ENCODE measurements around the gene MYL12B.
A peak's percentile ranks its signal among the peaks of the same experiment; 100 is the strongest.

The MYL12B gene

GRCh38 chr18:3236470-3236869 is 25.5 kb upstream of the MYL12B start:
- DNase-seq, result peak; percentile 74

DNA sequence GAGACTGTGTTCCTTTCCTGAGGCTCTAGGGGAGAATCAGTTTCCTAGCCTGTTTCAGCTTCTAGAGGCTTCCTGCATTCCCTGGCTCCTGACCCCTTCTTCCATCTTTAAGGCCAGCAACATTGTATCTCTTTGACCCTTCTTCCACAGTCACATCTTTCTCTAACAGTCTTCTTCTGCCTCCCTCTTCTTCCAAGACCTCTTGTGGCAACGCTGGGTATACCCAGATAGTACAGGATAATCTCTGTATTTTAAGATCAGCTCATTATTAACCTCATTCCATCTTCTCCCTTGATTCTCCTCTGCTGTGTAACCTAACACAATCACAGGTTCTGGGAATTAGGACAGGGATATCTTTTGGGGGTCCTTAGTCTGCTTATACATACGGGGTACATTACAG is 23.2 kb upstream of the MYL12B start:
- DNase-seq, result no peak

GRCh38 chr18:3245185-3245564 is 16.8 kb upstream of the MYL12B start:
- DNase-seq, result no peak

- peak; percentile 96 for DNase-seq
These were observed 15.9 kb upstream of the MYL12B start for GRCh38 chr18:3245853-3246634.

DNA sequence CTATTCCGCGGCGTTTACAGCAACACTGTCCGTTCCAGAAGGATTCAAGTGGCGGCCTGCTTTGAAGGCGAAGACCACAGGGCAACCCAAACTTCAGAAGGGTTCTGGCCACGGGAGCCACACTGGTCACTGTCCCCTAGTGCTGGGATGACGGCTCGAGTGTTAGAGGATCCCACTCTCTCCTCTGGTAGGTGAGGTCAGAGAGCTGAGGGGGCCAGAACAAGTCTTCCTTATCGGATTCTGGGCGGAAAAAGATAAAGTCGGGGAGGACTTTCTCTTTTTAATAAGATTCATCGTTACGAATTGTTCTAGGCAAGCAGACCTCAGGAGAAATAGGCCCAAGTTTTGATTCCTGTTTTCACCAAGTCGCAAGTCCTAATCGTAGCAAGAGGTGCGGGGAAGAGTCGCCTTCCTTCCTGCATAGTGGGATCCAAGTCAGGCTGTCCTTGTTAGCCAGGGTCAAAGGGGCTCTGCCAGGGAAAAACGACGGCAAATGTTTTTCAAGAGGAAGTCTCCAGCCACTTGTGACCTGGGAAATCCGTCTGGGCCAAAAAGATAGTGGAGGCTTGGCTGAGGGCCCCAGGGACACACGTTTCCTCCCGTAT is 15.2 kb upstream of the MYL12B start:
- no peak for DNase-seq

GRCh38 chr18:3247240-3248061 is 14.5 kb upstream of the MYL12B start, which contains the start of gene MYL12A:
Gene MYL12A (plus strand): TSS chr18:3247801. CDS start chr18:3253248, 5,447 bp downstream.
- peak; percentile 99 for DNase-seq

DNA sequence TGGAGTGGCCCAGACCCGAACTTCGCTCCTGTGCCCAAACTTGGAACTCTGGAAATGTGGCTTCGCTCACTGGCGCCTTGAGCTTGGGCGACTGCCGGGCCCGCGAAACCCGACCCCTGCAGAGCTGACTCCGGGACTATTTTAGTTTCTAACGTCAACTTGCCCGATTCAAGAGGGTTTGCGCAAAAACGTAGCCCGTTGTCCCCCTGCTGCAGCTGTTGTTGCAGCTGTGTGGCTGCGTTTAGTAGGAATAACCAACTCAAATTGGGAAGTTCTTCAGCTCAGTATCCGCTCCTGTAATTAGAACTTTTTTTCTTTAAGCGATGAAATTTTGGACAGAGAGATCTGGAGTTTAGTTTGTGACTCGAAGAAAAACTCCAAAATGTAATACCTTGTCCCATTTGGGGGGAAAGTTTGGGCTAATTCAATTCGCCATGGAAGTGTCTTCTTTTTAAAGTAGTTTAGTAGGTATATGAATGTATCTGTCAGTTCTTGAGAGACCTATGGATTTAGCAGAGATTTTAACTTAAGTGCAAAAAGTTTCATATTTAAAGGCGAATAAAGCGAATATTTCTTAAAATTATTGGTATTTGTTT is 13.8 kb upstream of the MYL12B start:
- DNase-seq, result no peak

DNA sequence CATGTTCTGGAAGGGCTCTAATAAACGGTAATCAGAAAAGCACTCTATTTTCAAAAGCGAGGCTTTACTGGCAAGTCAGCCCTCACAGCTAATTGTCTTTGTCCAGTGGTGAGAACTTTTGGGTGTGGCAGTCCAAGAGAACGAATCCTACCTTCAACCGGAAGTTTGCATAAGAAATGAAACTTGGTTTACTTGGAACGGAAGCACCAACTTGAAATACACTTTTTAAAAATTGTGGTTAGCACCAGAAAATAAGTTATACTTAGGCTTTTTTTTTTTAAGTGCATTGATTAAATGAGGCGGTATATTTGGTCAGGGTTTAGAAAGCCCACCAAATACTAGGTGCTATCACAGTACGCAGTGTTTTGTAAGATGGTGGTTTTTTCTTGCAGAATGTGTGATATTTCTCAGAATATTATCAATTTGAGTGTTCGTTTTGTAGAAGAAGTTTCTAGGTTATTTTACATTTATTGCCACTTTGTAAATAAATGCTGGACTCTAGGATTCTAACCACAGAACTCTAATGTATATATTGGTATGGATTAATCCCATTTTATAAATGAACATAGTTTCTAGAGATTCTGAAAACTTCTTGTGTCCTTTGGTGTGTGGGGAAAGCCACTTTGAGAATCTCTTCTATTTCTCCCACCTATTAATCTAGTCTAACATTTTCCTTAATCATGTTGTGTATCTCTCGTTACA is 13.1 kb upstream of the MYL12B start:
- DNase-seq, result no peak

- DNase-seq, result no peak
These were observed 11.5 kb upstream of the MYL12B start for GRCh38 chr18:3250237-3251107.

DNA sequence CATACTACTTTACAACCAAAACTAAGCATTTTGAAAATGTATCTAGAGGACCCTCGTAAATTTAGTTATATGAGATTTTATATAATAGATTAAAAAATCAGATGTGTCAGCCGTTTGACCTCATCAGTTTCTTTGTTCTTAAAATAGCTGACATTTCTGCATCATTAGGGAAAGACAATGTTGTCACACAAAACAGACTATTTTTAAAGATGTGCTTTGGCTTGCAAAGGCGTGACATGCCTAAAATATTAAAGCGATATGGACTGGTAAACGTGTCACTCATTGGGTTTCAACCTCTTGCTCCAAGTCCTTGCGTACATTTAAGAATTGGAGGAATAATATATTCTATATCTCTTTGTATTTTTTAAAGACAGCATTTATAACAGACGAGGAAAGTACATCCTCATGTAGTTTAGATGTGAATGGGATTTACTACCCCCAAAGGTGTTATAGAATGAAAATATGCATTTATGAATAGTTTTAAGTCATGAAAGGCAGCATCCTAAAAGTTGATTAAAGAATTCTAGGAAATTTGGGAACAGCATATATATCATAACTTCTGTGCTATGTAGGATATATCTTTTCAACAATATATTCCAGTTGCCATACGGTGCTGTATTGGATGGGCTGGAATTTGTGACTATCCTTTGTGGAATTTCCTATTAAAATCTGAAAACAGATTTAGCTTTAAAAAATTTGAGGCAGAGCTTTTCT is 10.5 kb upstream of the MYL12B start:
- no peak for DNase-seq

GRCh38 chr18:3251963-3252277 is 10.0 kb upstream of the MYL12B start:
- DNase-seq, result no peak

DNA sequence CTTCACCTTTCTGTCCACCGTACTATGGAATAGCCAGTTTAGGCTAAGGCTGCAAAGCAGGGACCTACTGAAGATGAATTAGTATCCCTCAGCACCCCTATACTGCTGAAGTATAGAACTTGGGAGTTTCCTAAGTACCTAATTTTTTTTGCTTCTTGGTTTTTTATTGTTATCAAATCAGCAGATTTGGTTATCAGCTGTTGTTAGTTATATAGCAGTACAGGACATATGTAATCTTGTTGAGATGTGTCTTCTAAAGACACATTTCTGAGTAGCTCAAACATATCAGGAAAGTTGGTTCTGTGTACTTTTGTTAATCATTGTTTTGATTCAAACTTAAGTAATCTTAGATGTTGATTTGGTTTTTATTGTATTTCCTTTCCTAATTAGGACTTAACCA is 9.1 kb upstream of the MYL12B start:
- DNase-seq, result no peak

GRCh38 chr18:3254725-3255124 is 7.2 kb upstream of the MYL12B start:
- DNase-seq, result no peak

DNA sequence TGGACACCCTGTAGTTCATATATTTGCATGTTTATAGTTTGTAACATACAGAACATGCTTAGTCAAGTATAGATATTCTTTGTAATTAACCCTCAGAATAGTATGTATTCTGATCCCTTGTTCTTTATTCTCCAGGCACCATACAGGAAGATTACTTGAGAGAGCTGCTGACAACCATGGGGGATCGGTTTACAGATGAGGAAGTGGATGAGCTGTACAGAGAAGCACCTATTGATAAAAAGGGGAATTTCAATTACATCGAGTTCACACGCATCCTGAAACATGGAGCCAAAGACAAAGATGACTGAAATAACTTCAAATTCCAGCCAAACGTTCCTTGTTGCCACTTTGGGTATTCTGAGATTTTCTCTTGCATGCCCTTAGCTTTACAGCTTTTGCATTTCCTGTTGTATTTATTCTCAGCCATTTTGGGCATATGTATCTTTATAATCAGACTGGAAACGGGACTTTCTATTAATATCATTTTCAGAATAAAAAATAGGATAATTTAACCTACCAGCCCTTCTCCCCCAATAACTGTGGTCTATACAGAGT is 6.2 kb upstream of the MYL12B start:
- no peak for DNase-seq

DNA sequence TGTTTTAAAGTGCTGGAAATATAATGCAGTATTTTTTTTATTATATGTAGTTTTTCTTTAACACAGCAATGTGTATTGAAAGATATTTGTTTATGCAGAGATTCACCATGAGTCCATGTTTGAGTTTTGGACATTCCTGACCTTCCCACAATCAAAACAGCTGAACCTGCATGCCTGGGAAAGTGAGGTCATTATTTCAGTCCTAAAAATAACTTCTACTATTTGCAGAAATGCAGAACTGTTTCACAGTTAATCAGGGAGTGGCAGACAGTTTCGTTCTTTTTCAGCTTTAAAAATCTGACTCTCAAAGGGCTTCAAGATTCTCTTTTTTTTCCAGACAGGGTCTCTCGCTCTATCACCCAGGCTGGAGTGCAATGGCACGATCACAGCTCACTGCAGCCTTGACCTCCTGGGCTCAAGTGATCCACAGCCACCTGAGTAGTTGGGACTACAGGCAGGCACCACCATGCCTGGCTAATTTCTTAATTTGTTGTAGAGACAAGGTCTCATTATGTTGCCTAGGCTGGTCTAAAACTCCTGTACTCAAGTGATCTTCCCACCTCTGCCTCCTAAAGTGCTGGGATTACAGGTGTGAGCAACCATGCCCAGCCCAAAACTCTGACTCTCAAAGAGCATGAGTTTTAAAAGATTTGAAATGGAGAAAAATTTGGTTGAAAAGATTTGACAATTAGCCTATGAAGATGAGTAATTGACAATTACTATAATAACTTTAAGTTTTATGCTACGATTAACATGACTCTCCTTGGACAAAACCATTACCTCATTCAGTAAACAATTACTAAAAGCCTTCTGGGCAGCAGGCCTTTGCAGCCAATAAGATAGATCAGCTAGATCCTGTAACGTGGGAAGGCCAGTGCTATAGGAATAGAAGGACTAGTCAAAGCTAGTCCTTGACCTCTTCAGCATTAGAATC is 5.0 kb upstream of the MYL12B start:
- DNase-seq, result no peak

GRCh38 chr18:3257627-3258120 is 4.3 kb upstream of the MYL12B start:
- DNase-seq, result no peak

DNA sequence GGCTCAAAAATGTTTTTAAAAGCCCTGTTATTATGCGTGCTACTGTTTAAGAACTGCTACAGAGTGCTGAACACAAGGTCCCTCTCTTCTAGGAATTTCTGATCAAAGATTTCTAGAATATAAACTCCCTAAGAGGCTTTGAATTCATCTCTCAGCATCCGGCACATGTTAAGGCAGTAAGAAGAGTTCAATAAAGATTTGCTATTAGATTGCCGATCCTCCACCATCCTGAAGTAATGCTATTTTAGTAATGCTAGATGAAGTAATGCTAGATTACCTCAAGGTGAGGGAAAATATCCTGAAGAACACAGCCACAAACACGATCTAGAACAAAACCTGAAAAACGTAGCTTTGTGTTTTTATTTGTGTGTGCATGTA is 949 bp upstream of the MYL12B start:
- DNase-seq, result no peak

DNA sequence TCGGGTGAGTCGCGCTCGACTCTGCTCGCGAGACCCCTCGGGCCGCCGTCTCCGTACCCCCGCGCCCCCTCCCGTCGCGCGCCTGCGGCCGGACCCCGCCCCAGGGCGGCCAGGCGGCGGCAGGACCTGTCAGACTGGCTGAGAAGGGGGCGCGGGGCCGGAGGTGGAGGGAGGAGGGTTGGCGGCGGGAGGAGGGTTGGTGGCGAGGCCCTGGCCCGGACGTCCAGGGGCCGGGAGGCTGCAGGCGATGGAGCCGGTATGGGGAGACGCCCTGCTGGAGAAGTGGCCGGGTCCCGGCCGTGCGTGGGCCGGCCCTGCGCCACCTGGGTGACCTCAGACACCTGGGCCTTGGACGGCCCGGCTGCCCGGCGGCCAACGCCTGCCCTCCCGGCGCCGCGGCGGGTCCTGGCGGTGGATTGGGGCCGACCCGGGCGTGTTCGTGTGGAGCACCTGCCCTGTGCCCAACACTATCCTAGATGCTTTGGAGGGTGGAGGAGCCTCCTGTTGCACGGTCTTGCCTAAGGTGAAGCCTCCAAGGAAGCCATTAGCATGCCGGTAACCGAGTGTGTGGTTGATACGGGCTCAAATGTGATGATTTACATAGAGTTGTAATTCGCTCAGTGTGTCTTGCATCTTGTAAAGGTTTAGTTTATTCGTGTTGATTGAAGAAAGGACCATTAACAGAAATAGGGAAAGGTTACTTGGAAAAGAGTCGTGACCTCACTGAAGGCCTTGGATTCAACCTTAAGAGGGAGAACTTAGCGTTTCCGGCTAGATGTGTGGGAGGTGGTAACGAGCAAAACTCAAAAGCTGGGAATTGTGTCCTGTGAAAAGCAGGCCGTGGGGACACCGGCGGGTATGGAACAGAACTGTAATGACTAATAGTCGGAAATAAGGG is 550 bp downstream of the MYL12B start:
- DNase-seq, result peak; percentile 89
